Tongue (tissue), 2 donors: Measurements from ENCODE around the gene NCAM1. TPM values are rescaled to one million over a fixed set of nuclear protein-coding genes. Genes with fewer than 3 reads are reported as not detected.
A peak's percentile ranks its signal among the peaks of the same experiment; 100 is the strongest.

Source experiments
- DNase-seq: peaks from one replicate; pipeline ENCODE4 v3.0.0-alpha.2; 2015
- total RNA-seq: library from RNA; depleted of rRNA; stranded (reverse); fragments of >200 nt; gene quantifications from one replicate; pipeline ENCODE4 v1.2.3, GENCODE V29; 2014

NCAM1 gene
- total RNA-seq, 1 donor from 2014 or later = 160 TPM

- DNase-seq = no peak
Measured at GRCh38 chr11:113133071-113133470, 171.9 kb downstream of the NCAM1 start.

GRCh38 chr11:113134626-113135025, 173.4 kb downstream of the NCAM1 start:
- DNase-seq = no peak

DNA sequence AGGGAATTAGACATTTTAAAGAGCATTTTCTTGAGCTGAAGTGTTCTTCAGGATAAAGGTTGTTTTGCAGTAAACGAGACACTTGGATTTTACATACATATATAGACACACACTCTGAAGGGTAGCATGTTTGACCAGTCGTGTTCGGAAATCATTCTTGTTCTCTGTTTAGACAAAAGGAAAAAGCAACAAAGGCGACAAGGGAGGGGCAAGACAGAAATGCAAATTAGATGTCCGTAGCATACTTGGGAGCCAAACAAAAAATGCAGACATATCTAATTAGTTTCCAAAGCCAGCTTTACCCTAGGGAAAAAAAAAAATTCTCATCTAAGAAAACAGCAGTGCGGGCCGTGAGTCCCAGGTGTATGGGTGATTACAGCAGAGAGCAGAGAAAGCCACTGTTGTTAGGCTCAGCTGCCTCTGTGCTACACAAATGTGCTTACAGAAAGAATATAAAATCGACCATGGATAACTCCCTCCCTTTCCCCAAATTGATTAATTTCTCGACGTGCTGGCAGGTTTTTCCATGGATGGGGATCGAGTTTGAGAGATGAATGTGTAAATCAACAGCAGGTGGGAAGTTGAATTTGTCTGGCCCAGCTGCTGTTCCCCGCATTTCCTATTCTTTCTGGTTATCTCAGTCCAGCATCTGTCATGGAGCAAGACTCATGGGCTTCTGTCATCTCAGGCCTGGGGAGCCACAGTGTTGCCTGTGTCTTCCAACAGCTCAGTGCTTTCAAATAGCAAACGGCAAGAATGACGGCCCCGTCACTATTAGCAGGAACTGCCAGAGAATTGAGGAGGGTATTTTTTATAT, 176.7 kb downstream of the NCAM1 start:
- DNase-seq = no peak

DNA sequence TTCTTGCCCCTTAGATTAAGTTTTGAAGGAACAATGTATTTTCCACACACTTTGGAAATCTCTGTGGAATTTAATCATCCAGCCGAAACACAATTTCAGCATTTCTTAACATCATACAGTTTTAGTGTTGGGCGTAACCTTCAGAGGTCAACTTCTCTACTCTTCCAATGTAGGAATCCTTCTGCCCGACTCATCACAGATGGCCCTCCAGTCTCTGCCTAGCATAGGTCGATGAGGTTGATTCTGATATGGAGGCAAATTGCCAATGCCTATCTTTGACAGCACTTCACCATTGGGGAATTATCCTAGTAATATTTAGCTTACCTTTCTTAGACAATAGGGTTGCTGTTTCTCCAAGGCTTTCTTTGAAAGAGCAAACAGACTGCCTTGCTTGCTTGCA, 177.5 kb downstream of the NCAM1 start:
- DNase-seq = no peak

- no peak for DNase-seq
Measured at GRCh38 chr11:113141010-113141409, 179.8 kb downstream of the NCAM1 start.

GRCh38 chr11:113142508-113142907, 181.3 kb downstream of the NCAM1 start:
- no peak for DNase-seq

GRCh38 chr11:113147249-113147648, 186.0 kb downstream of the NCAM1 start:
- DNase-seq = peak; percentile 87

DNA sequence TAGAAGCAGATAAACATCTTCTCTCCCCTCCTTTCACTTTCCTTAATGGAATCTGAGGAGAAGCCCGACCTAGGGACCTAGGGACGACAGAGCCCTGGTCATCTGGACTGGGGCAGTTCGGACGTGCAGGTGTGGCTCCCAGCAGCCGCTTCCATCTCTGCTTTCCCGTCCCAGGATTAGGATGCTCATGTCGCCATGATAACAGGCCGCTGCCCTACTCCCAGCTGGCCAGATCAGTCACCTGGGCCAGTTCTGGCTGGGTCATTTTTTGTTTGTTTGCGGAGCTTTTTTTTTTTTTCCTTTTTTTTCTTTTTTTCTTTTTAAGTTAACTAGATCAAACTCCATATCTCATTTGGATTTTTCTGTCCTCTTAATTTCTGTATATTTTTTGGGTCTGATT, 186.9 kb downstream of the NCAM1 start:
- DNase-seq = no peak

DNA sequence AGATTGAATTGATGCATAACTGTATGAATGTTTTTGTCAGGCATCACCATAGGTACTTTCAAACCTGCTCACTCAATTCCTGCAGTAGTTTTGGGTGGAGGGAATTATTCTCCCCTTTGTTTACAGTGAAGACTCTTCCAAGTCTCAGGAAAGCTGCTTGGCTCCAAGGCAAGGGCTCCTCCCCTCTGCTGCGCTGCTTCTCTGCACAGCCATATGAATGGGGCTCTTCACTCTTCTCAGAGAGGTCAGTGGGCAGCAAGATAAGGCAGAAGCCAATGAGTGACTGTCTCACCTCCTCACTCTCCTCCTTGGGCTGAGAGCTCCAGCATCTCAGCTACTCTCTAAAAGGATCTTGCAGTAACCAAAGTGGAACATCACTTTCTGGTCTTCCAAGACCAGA, 187.4 kb downstream of the NCAM1 start:
- no peak for DNase-seq

GRCh38 chr11:113151521-113151920, 190.3 kb downstream of the NCAM1 start:
- peak; percentile 46 for DNase-seq

- no peak for DNase-seq
Measured at GRCh38 chr11:113152500-113152899, 191.3 kb downstream of the NCAM1 start.

GRCh38 chr11:113153847-113154246, 192.6 kb downstream of the NCAM1 start:
- DNase-seq = no peak

DNA sequence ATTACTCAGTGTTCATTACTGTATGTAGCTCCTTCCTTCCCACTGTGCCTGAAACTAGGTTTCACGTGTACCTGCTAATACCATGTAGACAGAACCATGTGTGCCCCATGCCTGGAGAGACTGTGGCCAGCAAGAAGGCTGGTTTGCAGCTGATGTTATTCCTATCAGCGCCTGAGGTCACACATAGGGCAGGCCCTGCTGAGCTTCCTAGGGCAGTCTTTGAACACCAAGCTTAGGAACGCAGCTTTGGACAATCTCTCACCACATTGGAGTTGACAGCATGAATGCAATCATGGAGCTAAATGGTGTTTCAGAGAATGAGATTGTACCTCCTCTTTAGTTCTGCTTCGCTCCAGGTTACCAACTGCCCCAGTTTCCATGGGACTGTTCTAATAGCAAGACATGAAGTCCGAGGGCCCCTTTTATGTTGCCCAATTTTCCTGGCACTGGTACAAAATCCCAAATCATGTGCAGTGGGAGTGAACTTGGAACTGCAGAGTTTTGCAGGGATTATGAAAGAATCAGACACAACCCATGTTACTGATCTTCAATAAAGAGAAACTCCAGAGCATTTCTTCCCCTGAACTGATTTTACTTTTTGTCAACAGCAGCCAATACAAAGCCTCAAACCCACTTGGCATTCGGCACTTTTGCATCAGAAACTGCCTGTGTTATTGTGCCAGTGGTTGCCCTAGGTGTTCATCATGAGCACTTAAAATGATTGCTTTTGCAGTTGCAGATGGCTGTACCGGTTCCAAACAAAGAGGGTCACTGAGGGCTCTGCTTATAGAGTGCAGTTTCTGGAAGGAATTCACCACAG, 199.0 kb downstream of the NCAM1 start:
- peak; percentile 54 for DNase-seq

DNA sequence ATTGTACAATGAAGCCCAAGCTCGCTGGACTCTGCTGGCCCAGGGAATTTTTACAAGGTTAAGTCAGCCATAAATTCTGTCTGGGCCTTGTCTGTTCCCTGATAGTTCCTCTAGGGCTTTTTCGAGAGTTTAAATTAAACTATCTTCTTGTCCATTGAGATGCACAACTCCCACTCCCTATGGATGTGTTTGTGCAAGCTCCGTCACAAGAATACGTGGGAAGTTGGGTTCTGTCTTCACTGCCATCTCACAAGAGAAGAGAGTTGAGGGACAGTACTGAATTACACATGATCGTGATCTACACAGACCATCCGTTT, 199.5 kb downstream of the NCAM1 start:
- no peak for DNase-seq

DNA sequence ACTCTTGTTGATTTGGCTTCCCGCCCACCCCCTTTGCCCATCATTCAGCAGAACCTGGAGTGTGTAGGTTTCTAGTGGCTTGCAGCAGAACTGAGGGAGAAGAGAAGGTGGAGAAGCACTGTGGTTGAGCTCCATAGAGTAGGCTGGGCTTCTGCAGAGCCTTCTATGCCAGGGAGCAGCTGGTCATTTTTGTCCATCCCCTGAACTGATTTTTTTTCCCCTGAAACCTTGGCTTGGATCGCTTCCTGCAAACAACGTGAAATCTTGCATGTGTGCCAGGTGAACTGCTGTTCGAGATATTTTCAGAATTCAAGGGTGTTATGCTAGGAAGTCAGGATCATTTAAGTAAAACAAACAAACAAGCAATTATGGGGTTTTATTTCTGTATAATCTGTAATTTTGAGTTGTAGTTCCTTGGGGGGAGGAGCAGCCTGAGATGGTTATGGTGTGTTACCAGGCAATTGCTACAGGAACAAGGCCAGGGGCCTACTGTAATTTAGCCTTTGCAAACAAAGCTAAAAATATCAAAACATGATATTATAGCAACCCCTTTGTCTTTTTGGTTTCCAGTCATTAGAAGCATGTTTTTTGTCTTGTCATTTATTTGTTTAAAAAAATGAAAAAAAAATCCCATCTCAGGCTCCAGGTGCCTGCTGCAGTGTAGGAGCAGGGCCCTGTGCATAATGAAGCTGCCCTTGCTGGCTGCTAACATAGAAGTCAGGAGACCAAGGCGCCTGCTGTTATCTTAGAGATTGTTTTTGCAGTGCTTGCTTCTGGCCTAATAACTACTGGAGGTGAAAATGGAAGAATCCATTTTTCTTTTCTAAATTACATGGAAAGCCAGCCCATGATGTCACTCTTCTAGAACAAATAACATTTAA, 200.7 kb downstream of the NCAM1 start:
- peak; percentile 84 for DNase-seq

DNA sequence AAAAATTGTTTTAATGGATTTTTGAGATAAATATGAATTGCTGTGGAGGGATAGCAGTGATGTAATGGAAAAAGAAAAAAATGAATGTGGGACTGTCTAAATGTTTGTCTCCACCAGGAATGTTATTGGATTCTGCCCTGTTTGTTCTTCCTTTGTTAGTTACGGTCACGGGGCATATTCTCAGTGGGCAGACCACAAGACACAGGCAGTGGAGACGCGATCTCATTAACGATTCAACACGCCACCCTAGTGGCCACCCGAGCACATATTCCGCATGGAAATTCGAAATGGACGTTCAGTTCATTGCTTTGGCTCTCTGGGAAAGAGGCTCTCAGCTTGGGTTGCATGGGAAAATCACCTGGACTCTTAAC, 201.4 kb downstream of the NCAM1 start:
- peak; percentile 82 for DNase-seq

DNA sequence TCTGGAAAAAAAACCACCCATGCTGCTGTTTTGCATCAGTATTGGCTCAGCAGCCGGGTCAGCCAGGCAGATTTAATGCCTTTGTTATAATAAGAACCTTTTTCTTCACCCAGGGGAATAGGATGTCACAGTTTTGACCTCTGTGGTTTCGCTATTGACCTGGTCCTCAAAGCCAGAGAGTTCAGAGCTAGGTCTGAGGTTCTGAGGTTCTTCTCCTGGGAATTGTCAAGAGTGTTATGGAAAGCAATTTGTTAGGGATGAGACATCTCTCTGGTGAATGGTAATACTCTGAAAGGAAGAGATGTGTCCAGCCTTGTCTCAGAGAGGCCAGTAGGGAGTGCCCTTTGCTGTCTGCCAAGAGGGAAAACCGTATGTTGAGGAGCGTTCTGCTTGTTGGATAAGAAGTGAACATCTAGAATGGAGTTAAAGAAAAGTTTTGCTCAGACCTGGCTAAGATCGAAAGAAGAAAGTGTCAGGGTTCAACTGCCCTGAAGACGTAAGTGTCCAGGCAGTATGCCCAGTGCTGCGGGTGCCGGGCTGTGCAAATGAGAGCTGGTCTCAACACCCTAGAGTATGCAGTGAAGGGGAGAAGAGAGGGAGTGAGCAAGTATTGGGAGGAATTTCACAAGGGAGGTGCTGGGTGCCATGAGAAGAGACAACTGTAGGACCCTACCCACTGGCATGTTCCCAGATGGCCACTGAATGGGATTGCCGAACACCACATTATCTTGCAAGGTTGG, 202.2 kb downstream of the NCAM1 start:
- peak; percentile 41 for DNase-seq

DNA sequence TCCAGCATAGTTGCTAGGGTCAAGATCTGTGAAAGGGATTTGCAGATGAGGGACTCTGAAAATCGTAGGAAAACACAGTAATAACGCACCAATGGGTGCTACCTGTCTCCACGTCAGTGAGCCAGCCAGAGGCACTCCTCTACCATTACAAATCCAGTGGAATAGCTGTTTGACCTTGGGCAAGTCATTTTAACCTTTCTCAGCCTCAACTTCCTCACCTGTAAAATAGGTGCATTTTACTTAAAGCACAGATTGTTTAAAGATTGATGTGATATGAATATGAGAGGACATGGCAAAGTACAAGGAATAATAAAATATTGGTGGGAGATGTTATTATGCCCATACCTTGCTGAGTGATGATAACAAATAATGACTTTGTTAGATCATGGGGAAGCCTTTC, 205.1 kb downstream of the NCAM1 start:
- no peak for DNase-seq

GRCh38 chr11:113167599-113167998, 206.4 kb downstream of the NCAM1 start:
- DNase-seq = peak; percentile 81

DNA sequence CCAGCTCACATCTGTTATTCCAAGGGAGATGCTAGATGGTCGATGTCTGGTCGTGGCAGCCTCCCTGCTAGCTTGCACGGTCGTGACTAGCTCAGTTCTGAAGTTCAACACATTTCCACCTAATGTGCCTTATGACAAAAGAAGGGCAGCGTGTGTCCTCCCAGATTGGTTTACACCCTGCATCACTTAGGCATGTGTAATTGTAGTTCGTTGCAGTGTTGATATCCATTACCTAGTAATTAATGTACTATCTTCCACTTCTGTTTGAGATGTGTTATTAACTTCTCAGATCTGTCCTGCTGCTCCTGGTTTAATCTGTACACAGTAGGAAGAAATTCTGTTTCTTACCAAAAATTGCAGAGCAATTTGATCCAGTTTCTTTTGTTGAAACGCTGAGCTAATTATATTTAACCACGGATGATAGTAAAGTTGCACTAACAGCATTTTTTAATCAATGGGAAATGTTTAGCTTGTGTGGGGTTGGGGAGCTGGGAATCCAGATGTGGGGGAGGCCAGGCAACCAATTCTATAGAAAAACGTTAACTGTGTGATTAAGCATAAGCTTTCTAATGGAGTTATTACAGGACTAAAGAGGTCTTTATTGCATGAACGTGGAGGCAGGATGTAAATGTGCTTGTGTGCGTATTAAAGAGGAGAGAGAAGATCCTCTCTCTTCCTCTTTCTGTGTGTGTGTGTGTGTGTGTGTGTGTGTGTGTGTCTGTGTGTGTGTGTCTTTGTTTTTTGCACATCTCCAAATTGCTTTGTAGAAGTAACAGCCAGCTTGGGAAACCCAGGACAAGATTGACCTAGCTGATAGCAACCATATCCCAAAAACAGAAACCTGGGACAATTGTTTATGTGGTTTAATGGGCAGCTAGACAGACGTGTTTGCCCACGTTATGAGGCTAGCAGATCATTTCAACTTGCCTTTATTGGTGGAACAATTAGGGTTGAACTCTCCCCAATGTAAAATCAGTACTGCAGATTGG, 207.4 kb downstream of the NCAM1 start:
- peak; percentile 36 for DNase-seq
